Measurements from ENCODE around the gene CDKN1B.

CDKN1B gene

GRCh38 chr12:12757121-12757520, 40.0 kb downstream of the CDKN1B start:
- DNase-seq = no peak

- no peak for DNase-seq
These were observed 42.2 kb downstream of the CDKN1B start for GRCh38 chr12:12759234-12759915.

DNA sequence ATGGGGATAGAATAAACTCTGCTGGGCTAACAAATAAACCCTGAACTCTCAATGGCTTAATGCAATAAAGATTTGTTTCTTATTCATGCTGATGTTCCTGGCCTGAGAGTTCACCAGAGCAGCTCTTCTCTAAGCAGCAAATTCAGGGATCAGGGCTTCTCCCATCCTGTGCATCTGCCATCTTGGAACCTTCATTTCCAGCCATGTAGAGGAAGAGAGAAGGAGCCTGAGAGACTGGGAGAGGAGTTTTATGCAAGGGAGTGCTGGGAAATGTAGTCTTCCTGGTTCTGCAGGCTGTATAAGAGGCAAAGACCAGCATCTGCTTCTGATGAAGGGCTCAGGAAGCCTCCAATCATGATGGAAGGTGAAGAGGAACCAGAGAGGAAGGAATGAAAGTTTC, 47.7 kb downstream of the CDKN1B start:
- no peak for DNase-seq

DNA sequence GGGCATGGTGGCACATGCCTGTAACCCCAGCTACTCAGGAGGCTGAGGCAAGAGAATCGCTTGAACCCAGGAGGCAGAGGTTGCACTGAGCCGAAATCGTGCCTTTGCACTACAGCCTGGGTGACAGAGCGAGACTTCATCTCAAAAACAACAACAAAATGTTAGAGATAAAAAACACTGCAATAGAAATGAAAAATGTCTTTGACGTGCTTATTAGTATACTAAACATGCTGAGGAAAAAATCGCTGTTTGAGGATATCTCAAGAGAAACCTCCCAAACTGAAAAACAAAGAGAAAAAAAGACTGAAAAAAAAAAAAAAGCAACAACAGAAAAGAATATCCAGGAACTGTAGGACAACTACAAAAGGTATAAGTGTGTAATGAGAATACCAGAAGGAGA, 53.1 kb downstream of the CDKN1B start:
- no peak for DNase-seq
